Stimulated activated CD4-positive, alpha-beta T cell treated with anti-CD3 and anti-CD28 coated beads, Interleukin-15, amount 100 ng/mL, for 1 hour (primary cell): ENCODE data around the gene FANCC.

Experiments used
- DNase-seq, 2 donors: peaks; one replicate each; pipeline ENCODE4 v3.0.0-alpha.2; 2020; ENCODE audit warnings: low read depth in 1 of 2, low spot score in 1 of 2

FANCC gene

DNA sequence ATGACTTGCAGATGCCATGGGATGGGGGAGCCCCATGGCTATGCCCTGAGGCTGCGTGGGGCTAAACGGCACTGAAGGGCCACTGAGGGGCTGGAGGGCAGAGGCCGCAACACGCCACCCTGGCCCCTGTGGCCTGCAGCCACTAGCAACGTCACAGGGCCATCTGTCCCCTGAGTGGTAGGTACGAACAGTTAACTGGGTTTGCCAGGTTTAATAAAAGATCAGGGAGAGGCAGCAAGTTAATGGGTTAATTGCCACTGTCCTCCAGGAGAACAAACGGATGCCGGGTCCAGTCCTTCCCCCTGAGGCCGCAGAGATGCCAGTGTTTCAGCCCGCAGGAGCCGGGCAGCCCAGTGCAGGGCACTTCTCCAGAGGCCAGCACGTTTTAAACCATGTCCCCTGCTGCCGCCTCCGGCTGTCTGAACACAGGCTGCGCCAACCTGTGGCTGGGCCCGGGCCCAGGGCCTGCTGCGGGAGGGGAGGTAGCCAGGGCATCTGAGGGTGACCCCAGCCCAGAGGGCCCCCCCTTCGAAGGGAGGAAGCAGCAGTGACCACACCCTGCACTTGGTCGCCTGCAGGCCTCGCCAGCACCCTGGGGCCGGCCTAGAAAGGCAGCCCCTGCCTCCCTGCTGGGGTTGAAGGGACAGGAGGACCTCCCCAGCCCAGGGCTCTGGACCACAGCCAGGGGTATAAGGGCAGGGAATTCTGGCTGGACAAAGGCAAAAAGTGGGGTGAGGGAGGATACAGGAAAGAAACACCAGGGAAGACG lies 227.3 kb downstream of the FANCC start:
- DNase-seq: no peak

DNA sequence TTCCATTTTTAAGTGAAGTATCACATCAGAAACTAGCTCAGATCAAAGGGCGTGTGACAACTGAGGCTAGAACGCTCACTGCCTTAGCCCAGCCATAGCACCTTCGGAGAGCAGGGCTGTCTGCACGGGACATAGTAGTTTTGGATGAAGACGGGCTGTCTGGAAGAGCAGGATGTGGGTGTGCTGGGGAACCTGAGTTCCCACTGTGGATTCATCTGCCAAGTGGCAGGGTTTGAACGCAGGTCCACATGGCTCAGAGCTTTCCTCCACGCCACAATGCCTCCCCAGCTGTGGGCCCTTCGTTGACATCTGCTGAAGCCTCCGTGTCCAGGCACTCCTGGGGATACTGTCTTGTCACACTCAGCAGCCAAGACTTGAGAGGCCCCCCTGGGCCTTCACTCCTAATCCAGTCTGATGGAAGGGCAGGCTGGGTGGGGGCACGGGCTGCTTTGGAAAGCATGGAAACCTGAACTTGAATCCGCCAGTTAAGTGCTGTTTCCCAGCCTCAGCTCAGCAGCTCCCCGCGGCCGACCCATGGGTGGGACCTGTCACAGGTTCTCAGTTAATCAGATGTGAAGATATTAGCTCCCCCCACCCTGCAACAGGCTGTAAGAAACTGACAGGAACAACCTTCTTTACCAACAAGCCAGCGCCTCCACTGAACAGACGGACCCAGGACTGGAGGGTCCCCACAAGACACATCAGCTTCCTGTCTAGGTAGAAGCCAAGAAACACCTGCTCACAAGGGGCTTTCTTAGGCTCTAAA lies 228.1 kb downstream of the FANCC start:
- DNase-seq: no peak

DNA sequence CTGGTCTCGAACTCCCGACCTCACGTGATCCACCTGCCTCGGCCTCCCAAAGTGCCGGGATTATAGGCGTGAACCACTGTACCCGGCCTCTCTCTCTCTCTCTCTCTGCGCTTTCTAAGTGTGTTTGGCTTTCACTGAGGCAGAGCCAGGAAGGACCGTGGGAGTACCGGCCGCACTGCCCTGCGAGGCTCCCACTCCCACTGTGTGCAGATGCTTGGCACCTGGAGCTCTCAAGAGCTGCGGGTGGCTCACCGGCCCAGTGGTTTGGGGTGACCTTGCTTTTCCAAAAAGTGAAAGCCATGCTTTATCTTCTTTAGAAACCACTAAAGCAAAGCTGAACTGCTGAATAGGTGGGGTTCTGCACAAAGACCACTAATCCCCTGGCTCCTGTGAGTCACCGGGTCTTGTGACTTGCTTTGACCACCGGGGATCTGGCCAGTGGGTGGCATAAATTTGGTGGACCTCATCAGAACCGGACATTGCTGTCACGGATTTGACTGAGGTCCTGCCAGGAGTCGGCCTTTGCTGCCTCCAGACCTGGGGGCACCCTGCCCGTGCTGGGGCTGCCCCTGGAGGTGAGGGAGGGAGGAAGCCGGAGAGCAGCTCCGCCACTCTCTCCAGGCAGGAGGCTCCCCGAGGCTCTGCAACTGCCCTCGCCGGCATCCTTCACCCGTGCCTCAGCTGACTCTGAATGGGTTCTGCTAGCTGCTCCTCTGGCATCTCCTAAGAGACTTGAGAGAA lies 228.9 kb downstream of the FANCC start:
- no peak for DNase-seq

DNA sequence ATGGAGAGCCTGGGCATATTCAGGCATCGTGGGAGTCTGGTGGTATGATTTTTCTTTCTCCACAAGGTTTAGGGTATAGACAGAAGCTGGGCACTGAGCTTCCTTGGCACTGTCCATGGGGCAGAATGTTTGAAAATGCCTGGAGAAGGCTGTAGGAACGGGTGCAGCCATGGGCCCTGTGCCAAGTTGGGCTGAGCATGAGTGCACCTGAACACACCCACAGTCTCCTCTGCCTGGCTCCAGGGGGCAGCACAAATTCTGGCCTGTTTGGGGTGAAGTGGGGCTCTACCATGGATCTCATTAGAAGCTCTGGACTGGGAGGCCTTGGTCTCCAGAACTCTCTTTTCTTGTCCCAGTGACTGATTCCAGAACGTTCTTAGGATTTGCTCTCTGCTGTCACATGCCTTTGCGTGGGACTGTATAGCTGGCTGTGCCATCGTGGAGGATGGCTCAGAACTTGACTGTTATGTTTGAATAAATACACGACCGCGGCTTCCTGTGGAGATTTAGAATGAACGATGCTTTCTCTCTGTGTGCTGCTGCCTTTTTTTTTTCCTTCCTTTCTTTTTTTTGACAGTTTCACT lies 229.8 kb downstream of the FANCC start:
- no peak for DNase-seq

DNA sequence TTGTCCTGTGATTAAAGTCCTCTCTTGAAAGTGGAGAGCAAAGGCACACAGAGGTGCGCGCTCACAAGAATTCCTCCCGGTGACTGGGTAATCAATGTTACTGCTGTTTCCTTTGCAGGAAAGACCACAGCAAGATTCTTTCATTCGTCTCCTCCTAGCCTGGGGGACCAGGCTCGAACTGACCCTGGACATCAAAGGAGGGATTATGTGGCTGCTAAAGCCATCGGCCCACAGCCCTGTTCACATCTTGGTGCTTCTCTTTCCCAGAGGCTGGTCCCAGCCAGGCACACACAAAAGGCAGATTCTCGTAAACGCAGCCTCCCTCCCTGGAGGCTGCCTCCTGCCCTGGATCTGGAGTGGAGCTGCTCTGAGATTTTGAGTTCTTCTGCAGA lies 230.9 kb downstream of the FANCC start:
- DNase-seq: no peak

DNA sequence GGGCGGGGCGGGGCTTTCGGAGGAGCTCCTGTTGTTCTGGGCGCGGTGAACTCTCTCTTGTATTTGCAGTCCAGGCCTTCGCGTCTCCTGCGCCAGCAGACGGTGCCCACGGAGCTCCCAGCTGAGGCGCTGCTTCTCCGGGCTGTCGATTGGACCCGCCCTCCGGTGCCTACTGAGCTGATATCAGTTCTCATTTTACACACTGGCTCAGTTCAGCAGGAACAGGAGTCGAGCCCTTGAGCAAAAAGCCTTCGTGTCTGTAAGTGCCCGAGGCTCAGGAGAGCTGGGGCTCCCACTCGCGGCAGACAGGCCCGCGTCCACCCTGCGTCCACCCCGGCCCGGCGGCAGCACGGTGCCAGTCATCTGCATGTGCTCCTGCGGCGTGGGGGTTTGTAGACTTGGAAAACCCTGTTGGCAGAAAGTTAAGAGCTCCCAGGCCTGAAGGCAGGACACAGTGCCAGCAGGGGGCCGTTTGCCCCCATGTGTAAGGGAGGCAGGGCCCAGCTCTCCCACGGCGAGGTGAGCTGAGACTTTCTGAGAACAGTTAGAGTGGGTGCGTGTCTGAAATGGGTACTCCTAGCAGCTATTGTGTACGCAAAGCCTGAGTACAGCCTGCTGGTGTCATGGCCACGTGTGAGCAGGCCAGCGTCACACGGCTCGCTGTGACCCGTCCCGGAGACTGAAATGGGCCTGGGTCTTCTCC lies 231.5 kb downstream of the FANCC start:
- DNase-seq: no peak

DNA sequence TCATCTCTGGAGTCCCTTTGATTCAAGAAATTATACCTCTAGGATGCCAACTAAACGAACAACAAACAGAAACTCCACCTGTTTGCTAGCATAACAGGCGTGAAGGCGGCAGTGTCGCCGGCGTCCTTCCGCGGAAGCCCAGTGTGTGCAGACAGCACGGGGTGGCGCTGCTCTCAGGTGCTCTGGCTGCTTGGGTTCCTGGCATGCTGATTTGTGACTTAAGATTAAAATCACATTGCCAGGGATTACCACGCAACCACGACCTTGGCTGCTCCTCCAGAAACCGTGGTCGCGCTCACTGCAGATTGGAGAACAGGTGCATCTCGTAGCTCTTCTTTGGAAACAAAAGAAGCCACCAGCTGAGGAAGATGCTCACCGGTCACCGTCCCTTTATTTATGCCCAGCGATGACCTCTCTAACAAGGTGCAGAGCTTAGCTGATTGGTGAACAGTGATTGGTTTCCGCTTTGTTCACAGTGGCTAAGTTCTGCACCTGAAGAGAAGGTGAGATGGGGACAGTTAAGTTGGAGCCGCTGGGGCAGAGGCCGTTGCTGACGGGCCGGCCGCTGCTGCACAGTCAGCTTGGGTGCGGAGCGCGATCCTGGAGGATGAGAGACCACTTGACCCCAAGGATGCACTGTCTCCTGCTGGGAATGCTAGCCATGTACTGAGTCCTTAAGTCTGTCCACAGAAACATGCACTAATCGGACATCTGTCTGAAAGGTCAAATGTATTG lies 232.3 kb downstream of the FANCC start:
- no peak for DNase-seq

DNA sequence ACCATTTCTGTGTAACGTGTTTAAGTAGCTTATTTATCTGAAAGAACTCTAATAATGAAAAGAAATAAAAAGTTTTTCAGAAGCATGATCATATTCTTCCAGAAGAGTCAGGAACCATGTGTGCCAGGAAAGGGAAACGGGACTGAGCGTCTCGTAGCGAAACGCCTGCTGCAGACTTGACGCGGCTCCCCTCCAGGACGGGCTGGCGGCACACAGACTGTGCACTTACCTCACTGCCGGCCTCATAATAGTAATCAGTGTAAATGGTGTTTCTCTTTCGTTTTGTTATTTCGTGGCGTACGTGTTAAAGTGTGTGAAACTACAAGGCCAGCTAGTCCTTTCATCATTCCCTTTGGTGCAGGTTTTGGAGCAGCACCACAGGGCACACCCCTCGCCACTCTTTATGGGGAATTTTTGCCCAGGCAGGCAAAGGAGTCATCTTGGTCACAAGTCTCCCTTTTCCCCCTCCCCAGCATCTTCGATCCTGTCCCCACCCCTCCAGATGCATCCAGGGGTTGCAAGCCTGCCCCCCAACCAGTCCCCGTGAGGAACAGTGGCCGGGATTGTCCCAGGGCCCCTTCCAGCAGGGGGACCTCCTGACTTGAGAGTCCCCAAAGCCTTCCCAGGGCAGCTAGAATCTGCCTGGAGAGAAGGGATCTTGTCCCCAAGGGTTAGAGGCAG lies 233.1 kb downstream of the FANCC start:
- no peak for DNase-seq

DNA sequence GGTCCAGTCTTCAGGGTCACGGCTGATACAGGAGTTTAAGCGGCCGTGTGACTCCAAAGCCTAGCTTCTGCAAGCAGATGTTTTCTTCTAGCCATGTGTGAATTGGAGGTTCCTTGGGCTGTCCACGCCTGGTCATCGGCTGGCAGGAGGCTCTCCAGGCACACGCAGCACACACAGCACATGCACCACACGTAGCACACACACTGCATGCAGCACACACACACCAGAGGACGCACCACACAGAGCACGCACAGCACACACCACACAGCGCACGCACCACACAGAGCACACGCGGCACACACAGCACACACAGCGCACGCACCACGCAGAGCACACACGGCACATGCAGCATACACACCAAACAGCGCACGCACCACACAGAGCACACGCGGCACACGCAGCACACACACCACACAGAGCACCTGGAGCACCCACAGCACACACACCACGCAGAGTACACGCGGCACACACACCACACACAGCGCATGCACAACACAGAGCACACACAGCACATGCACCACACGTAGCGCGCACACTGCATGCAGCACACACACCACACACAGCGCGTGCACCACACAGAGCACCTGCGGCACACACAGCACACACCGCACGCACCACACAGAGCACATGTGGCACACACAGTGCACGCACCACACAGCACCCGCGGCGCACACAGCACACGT lies 234.3 kb downstream of the FANCC start:
- no peak for DNase-seq

DNA sequence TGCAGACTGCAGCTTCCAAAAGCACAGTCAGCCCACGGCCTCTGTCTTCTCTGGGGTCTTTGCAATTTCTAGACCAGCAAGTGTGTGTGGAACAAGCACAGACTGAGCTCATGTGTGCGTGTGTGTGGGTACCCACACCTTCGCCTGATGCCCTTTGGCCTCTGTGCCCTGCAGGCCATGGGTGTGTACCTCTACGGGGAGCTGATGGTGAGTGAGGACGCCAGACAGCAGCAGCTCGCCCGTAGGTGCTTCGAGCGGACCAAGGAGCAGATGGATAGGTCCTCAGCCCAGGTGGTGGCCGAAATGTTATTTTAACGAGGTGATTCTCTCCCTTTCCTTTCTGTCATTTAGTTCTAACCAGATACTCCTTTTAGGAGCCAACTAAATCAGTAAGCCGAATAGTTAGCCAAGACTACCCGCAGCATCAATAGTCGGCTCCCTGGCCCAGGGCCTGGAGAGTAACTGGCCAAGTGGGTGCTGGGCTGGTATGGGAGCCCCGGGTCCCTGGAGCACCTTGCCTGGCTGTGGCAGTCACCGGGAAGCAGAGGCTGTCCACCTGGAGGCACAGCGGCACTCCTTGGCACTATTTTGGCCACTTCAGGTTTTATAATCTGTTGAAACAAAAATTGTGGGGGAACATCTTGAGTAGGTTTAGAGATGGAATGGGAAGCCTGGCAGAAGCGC lies 235.0 kb downstream of the FANCC start:
- no peak for DNase-seq

DNA sequence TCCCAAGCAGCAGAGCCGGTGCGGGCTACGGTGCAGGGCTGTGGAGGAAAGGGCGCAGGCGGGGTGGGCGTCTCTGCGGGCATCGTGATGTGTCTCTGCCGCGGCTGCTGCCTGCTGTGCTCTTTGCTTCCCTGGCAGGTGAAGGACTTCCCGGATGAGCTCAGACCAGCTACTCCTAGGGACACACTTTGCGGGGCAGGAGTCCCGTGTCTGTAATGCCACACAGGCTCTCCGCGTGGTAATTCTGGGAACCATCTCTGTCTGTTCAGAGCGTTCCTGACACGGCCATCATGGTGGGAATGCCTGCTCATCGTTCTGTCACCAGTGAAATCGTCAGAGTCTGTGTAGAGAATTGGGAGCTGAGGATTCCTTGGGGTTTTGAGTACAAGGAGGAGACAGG lies 235.5 kb downstream of the FANCC start:
- no peak for DNase-seq

DNA sequence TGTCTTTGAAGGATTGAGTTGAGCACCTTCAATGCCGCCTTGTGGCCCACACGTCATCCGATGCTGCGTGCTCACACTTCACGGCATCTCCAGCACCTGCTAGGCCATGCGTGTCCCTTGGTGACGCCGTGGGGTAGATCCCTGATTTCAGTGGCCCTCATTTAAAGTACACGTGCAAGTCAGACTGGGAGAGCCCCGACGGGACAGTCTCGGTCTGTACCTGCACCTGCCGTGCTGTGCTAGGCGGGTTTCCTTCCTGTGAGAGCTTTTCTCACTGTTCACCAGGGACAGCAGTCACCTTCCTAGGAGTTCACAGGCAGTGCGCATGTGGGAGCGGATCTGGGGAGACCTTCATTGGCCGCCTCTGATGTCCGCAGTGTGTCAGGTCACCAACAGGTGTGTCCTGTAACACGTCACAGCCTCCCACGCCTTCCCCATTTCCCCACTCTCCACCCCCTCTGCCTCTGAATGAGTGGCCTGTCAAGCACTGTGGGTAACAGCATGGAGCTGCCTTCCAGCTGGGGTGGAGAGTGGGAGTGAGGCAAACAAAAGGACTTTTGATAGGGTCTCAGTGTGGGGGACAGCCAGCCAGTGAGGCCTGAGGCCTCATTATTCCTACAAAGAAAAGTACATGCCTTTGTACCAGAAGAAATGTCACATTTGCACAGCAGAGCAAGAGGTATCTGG lies 236.4 kb downstream of the FANCC start:
- no peak for DNase-seq

DNA sequence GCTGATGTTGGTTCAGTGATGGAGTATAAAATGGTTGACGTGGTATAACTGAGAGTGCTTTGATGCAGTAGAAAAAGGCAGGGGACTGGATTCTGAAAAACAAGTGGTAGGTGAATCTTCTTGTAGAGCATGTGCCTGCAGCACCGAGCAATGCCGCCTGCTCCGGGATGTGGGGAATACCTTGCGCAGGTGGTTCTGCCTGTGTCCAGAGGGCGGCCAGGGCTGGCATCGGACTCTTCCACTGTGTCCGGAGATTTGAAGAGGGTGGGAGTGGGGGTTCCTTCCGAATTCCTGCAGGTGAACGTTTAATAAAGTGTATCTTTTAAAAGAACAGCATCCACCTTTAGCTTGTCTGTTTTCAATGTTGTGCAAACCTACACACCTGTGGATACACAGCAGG lies 238.0 kb downstream of the FANCC start:
- DNase-seq: no peak

DNA sequence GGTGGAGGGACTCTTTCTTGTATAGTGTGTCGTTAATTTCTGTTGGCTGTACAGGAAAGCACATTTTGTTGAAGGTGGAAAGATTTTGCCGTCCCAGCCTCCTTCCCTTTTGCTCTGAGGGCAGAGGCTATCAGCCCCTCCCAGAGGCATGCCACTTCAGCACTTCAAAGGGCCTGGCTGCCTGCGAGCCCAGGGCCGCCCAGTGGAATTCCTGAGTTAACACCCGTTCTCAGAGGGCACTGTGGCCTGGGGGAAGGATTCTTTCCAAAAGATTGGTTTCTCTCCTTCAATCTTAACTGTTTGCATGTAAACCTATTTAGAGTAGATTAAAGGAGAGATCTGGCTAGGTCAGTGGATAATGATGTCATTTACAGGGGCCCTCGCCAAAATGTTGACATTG lies 238.6 kb downstream of the FANCC start:
- no peak for DNase-seq

DNA sequence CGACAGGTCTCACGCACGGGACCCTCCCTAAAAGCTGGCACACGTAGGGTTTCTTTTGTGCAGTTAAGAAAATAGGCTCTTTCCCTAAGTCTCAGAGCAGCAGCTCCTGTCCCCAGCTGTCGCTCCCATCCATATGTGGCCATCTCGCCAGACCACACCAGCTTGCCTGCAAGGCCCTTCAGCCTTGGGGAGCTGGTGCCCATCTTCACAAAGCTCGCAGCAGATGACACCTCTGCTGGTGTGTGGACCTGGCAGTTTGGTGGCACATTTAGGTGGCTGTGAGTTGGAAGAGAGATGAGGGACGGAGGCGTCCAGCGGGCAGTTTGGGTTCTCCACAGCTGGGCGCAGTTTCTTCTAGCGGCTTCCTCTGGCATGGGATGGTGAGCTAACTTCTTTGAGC lies 239.0 kb downstream of the FANCC start:
- DNase-seq: no peak

DNA sequence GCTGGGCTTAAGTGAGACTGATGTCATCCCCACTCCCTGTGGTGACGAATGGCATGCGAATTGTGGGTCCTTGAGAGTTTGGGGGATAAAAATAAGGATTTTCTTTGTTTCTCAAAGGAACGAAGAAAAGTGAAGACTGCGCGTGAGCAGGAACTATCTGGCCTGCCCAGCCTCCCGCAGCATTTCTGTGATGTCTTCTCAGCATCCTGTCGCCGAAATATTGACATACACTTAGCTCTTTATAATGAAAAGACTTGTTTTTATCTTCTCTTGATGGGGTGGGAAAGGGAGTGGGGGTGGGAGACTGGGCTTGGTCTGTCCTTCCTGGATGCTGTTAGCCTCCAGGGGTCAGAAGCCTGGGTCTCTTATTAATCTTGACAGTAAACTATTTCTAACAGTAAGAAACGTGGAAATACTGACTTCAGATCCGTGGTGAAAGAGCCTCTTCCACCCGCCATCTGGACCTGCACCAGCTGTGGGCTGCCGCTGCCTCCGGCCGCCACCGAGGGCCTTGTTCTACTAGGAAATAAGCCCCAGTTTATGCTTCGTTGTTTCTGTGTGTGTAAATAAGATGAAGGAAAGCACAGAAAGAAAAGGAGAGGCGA lies 239.6 kb downstream of the FANCC start:
- no peak for DNase-seq

DNA sequence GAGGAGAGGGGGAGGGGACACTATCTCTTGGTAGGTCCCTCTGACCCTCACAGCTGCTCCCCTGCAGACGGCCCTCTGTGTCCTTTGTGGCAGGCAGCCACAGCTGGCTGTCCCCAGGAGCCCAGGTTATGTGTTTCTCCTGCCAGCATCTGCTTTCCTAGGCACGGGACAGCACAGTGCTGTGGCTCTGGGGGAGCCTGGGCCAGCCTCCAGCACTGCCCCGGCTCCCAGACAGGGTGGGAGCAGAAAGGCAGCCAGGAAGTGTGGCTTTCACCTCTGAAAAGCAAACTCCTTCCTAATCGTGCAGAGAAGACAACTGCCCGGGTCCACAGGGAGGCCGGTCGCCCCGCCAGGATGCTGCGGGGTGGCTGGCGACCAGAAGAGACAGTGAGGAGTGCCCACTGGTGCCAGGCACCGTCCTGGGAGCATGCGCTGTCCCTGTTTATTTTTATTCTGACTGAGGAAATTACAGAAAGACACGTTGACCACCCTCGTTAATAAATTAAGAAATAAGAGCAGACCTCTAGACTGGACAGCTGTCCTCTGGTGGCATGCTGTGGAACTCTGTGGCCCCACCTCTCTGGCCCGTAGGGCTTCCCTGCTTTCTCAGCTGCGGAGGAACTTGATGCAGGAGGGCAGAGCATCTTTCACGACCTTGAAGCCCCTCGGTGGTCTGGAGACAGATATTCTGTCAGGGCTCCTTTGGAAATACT lies 240.3 kb downstream of the FANCC start:
- no peak for DNase-seq
